ENCODE measurements around the gene COL25A1.

DNA sequence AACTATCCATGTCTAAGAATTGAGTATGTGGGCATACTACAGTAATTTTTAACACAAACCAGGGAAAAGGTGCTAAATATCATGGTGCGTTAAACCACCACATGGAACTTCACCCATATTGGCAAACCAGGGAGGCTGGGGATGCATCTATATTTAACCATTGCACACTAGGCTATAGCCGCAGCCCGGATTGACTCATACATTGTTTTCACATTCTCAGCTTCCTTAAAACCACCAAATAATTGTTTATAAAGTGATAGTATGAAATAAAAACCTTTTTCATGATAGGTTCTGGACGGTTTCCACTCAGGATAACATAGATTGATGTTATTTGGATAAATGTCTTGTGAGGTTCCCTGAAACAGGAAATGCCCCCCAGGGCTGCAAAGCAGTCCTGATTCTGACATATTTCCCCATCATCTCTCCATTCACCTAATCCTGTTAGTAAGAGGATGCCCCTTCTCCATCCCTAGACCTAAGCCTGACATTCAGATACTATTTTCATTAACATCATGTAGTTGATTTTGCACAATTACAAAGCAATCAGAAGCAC, 7.9 kb downstream of the COL25A1 start:
- TF ChIP-seq FOXM1 (IDR thresholded peaks at IDR 0.05; ENCODE audit: borderline replicate concordance) (no peak), ELF4 (IDR thresholded peaks at IDR 0.05) (no peak), HDGF (IDR thresholded peaks at IDR 0.05; ENCODE audit: borderline replicate concordance) (no peak), LEF1 (IDR thresholded peaks at IDR 0.05; ENCODE audit: borderline replicate concordance) (no peak), SP1 (IDR thresholded peaks at IDR 0.05) (no peak), ARNT (IDR thresholded peaks at IDR 0.05) (no peak)
